GM23338 (cell line): ENCODE results near the gene KDSR.

Source experiments
- CTCF ChIP-seq, 2 experiments: fragments of 200-600 bp in 1 of 2; sonication (generic) in 1 of 2; conservative IDR thresholded peaks; 2 replicates each; pipeline versions ENCODE4 v1.5.1 to v1.6.1; 2016 to 2017; ENCODE audit warnings: antibody characterized with exemption in 2 of 2, low read depth in 2 of 2, mild to moderate bottlenecking in 2 of 2, moderate library complexity in 1 of 2
- ETS1 ChIP-seq: IDR thresholded peaks from 2 replicates; pipeline ENCODE4 v1.6.1; 2016; ENCODE audit warnings: antibody characterized with exemption
- EZH2 ChIP-seq: fragments of 200-600 bp; sonication (generic); IDR thresholded peaks from one replicate; pipeline ENCODE4 v1.8.0; 2017; ENCODE audit warnings: antibody characterized with exemption, mild to moderate bottlenecking, low read depth; ENCODE audit not compliant: unreplicated experiment
- EZH2phosphoT487 ChIP-seq: fragments of 200-600 bp; sonication (generic); IDR thresholded peaks from one replicate; pipeline ENCODE4 v1.8.1; 2018; ENCODE audit warnings: antibody characterized with exemption; ENCODE audit not compliant: unreplicated experiment
- JUNB ChIP-seq: IDR thresholded peaks from one replicate; pipeline ENCODE4 v1.6.1; 2016; ENCODE audit warnings: antibody characterized with exemption; ENCODE audit not compliant: unreplicated experiment
- NANOG ChIP-seq: IDR thresholded peaks from 2 replicates; pipeline ENCODE4 v1.6.1; 2016; ENCODE audit warnings: antibody characterized with exemption, borderline replicate concordance
- POLR2AphosphoS5 ChIP-seq: IDR thresholded peaks from 2 replicates; pipeline ENCODE4 v1.6.1; 2016; ENCODE audit warnings: antibody characterized with exemption, low read depth
- REST ChIP-seq: IDR thresholded peaks from one replicate; pipeline ENCODE4 v1.6.1; 2018; ENCODE audit warnings: antibody characterized with exemption; ENCODE audit not compliant: unreplicated experiment
- ZNF462 ChIP-seq: fragments of 250-450 bp; sonication (Bioruptor Pico); IDR thresholded peaks from 2 replicates; pipeline ENCODE4 v1.5.0; 2020; ENCODE audit warnings: mild to moderate bottlenecking, moderate library complexity

- TF ChIP-seq CTCF (conservative IDR thresholded peaks at IDR 0.05; ENCODE audit: low read depth in 2 of 2) (no peak), EZH2phosphoT487 (no peak), POLR2AphosphoS5 (no peak), EZH2 (no peak), JUNB (no peak), ETS1 (no peak), NANOG (no peak), REST (no peak), ZNF462 (CRISPR knock-in tag) (no peak)
Measured at GRCh38 chr18:63319383-63320122, 47.5 kb downstream of the KDSR start, which contains the start of gene BCL2.
